Keratinocyte (primary cell): ENCODE data around the gene PSG5. TPM values are rescaled to one million over a fixed set of nuclear protein-coding genes. Genes with fewer than 3 reads are reported as not detected.
"Not testable (repeated sequence)": the region's sequence is repeated elsewhere in the genome, so short reads cannot be mapped to it uniquely, and the experiment has no call there.

Source experiments
- DNase-seq: peaks from one replicate; pipeline ENCODE4 v3.0.0-alpha.2; 2011; ENCODE audit warnings: low read depth, missing footprints, low spot score
- FAIRE-seq: peaks from 2 replicates; lab custom pipeline; 2011; peaks lifted over from hg19 to GRCh38; lab: Jason Lieb, UNC
- H2AFZ ChIP-seq: 2 replicates; pipeline ENCODE4 v1.6.0; 2012; ENCODE audit warnings: low read length, control low read depth, inconsistent platforms; ENCODE audit not compliant: control insufficient read depth
- H3K27ac ChIP-seq: 2 replicates; pipeline ENCODE4 v1.5.1; 2011; ENCODE audit warnings: low read length; ENCODE audit not compliant: control insufficient read depth, insufficient read depth
- H3K27me3 ChIP-seq: 3 replicates; pipeline ENCODE4 v1.6.0; 2011; ENCODE audit warnings: low read length; ENCODE audit not compliant: control insufficient read depth, insufficient read depth; ENCODE audit errors: extremely low read depth
- H3K36me3 ChIP-seq, 2 experiments: 2 replicates in 1 of 2; 3 replicates in 1 of 2; pipeline ENCODE4 v1.5.1; 2011; ENCODE audit warnings: low read length in 2 of 2, mild to moderate bottlenecking in 1 of 2; ENCODE audit not compliant: control insufficient read depth in 2 of 2, insufficient read depth in 2 of 2; ENCODE audit errors: extremely low read depth in 1 of 2
- H3K4me1 ChIP-seq: 3 replicates; pipeline ENCODE4 v1.5.1; 2011; ENCODE audit warnings: low read length; ENCODE audit not compliant: control insufficient read depth, insufficient read depth; ENCODE audit errors: extremely low read depth
- H3K4me2 ChIP-seq: 3 replicates; pipeline ENCODE4 v1.6.0; 2011; ENCODE audit warnings: low read depth, low read length; ENCODE audit not compliant: control insufficient read depth, insufficient read depth; ENCODE audit errors: extremely low read depth
- H3K4me3 ChIP-seq, 3 experiments: fragments of 200-600 bp in 1 of 3; sonication (generic) in 1 of 3; 2 replicates in 2 of 3; 3 replicates in 1 of 3; pipeline ENCODE4 v1.5.1; 2011 to 2016; ENCODE audit warnings: low read length in 3 of 3, mild to moderate bottlenecking in 3 of 3, control low read depth in 2 of 3, inconsistent platforms in 1 of 3, low read depth in 1 of 3, mixed read lengths in 1 of 3, mixed run types in 1 of 3, moderate library complexity in 1 of 3; ENCODE audit not compliant: control insufficient read depth in 2 of 3, insufficient read depth in 2 of 3; ENCODE audit errors: extremely low read depth in 1 of 3
- H3K79me2 ChIP-seq: 2 replicates; pipeline ENCODE4 v1.6.0; 2012; ENCODE audit warnings: low read length; ENCODE audit not compliant: control insufficient read depth, insufficient read depth
- H3K9ac ChIP-seq: 3 replicates; pipeline ENCODE4 v1.6.0; 2011; ENCODE audit warnings: low read length; ENCODE audit not compliant: control insufficient read depth, insufficient read depth; ENCODE audit errors: extremely low read depth
- H3K9me1 ChIP-seq: 3 replicates; pipeline ENCODE4 v1.6.0; 2011; ENCODE audit warnings: low read length; ENCODE audit not compliant: control insufficient read depth, insufficient read depth; ENCODE audit errors: extremely low read depth
- H3K9me3 ChIP-seq: 2 replicates; pipeline ENCODE4 v1.5.1; 2012; ENCODE audit warnings: low read depth, low read length; ENCODE audit not compliant: control insufficient read depth
- H4K20me1 ChIP-seq: 3 replicates; pipeline ENCODE4 v1.6.0; 2011; ENCODE audit warnings: low read length; ENCODE audit not compliant: control insufficient read depth, insufficient read depth; ENCODE audit errors: extremely low read depth
- CTCF ChIP-seq, 3 experiments: IDR thresholded peaks in 1 of 3; conservative IDR thresholded peaks in 1 of 3; optimal IDR thresholded peaks in 1 of 3; 2 replicates in 2 of 3; 3 replicates in 1 of 3; pipeline versions ENCODE3 to v1.5.1; 2011; ENCODE audit warnings: low read length in 3 of 3, mild to moderate bottlenecking in 3 of 3, moderate library complexity in 2 of 3, control low read depth in 1 of 3, inconsistent platforms in 1 of 3; ENCODE audit not compliant: insufficient read depth in 2 of 3; ENCODE audit errors: extremely low read depth in 1 of 3
- EZH2 ChIP-seq: IDR thresholded peaks from one replicate; pipeline ENCODE4 v1.6.1; 2012; ENCODE audit warnings: inconsistent platforms, mild to moderate bottlenecking, low read length, moderate library complexity
- dilution Hi-C: fragments of 300-500 bp; cut with MboI; formaldehyde crosslinking; loops from one replicate; pipeline ENCODE4 v1.7.0; 2020; ENCODE audit warnings: low sequenced_read_pairs; ENCODE audit not compliant: extremely low pct_ligation_motif_present
- polyA minus RNA-seq, 3 experiments: library from RNA; depleted of rRNA, polyadenylated mRNA; stranded (reverse); fragments of >200 nt; gene quantifications; 1 replicate in 1 of 3; 2 replicates in 1 of 3; 3 replicates in 1 of 3; pipeline ENCODE4 v1.2.3, GENCODE V29; 2011
- polyA plus RNA-seq, 5 experiments: library from polyadenylated mRNA; depleted of rRNA in 3 of 5; stranded (reverse) in 3 of 5; stranded (forward) in 1 of 5; unstranded in 1 of 5; fragments of >200 nt; gene quantifications; 1 replicate in 1 of 5; 2 replicates in 3 of 5; 3 replicates in 1 of 5; pipeline versions ENCODE4 v1.2.1 to v1.2.3, GENCODE V29; 2011 to 2012; ENCODE audit warnings: missing spikeins in 2 of 5, low read depth in 1 of 5, low replicate concordance in 1 of 5

The PSG5 gene
- polyA plus RNA-seq, result 5.2 to 10.2 TPM (median 7.8 TPM) in 3 replicates
- polyA plus RNA-seq (2011; ENCODE audit: low read depth), result 12.9 TPM
- 7.7 and 13.9 TPM in 2 replicates for polyA plus RNA-seq (2011; cell fraction: cytosol; rRNA removed)
- polyA plus RNA-seq (2011; cell fraction: nucleus; rRNA removed), result 37.4 and 39.1 TPM in 2 replicates
- polyA plus RNA-seq (2012; ENCODE audit: low replicate concordance), result 7.5 and 34.0 TPM in 2 replicates
- 1.9 to 2.9 TPM (median 2.4 TPM) in 3 replicates for polyA minus RNA-seq
- 10.4 TPM for polyA minus RNA-seq (2011; cell fraction: cytosol; rRNA and poly(A)+ RNA removed)
- 13.2 and 15.1 TPM in 2 replicates for polyA minus RNA-seq (2011; cell fraction: nucleus; rRNA and poly(A)+ RNA removed)

GRCh38 chr19:43186311-43186935 lies at the start of gene PSG5:
Gene PSG5, minus strand, starts transcription at chr19:43186536. Its CDS starts 131 bp downstream, at chr19:43186405.
- FAIRE-seq, H3K36me3 ChIP-seq, H3K9me3 ChIP-seq, H3K27ac ChIP-seq, H3K4me3 ChIP-seq, H3K9me1 ChIP-seq, dilution Hi-C loops, H3K27me3 ChIP-seq, DNase-seq, H2AFZ ChIP-seq, H3K79me2 ChIP-seq, H3K4me2 ChIP-seq, H3K9ac ChIP-seq, H4K20me1 ChIP-seq: not testable (repeated sequence)
- peaks cover 16% of the 10 kb centered on the region for H3K4me1 ChIP-seq

GRCh38 chr19:43235686-43236085 lies 49.4 kb upstream of the PSG5 start:
- dilution Hi-C loops, DNase-seq, H3K4me1 ChIP-seq, H3K4me3 ChIP-seq, H3K9me3 ChIP-seq, H3K79me2 ChIP-seq, H3K27me3 ChIP-seq, H3K9ac ChIP-seq, H3K36me3 ChIP-seq, H3K9me1 ChIP-seq, H4K20me1 ChIP-seq: not testable (repeated sequence)
- peak overlapping the region; percentile 16 for H3K4me2 ChIP-seq
- FAIRE-seq, result peak; percentile 34
- H3K27ac ChIP-seq, result peak overlapping the region; percentile 17
- H2AFZ ChIP-seq, result peak overlapping the region; percentile 40

GRCh38 chr19:43229315-43229714 lies 43.0 kb upstream of the PSG5 start:
- H3K27ac ChIP-seq, result no peak overlapping the region
- H3K9me3 ChIP-seq, result no peaks in the 10 kb centered on the region
- no peaks in the 10 kb centered on the region for H3K27me3 ChIP-seq
- DNase-seq (no peak), FAIRE-seq (no peak)
- H3K4me1 ChIP-seq, result no peaks in the 10 kb centered on the region
- H3K4me2 ChIP-seq, result no peak overlapping the region
- dilution Hi-C loops, result no loop called here
- no peaks in the 10 kb centered on the region for H3K9me1 ChIP-seq
- TF ChIP-seq CTCF (optimal IDR thresholded peaks at IDR 0.05 in 1 of 3, IDR thresholded peaks at IDR 0.05 in 1 of 3, conservative IDR thresholded peaks at IDR 0.05 in 1 of 3; ENCODE audit: extremely low read depth in 1 of 3, insufficient read depth in 2 of 3, low read length in 3 of 3), result peak; percentile 21 to 40 (median 21)
- no peak for TF ChIP-seq EZH2
- no peaks in the 10 kb centered on the region for H3K79me2 ChIP-seq
- no peaks in the 10 kb centered on the region for H4K20me1 ChIP-seq
- no peak overlapping the region for H2AFZ ChIP-seq
- H3K4me3 ChIP-seq, result no peak overlapping the region
- H3K36me3 ChIP-seq, result no peaks in the 10 kb centered on the region
- no peak overlapping the region for H3K9ac ChIP-seq

GRCh38 chr19:43228730-43229129 lies 42.4 kb upstream of the PSG5 start:
- H2AFZ ChIP-seq, H3K27me3 ChIP-seq, H3K9me1 ChIP-seq, H3K9me3 ChIP-seq, H3K79me2 ChIP-seq, H3K36me3 ChIP-seq, DNase-seq, H3K27ac ChIP-seq, H3K9ac ChIP-seq, H3K4me3 ChIP-seq, H3K4me1 ChIP-seq, dilution Hi-C loops, H4K20me1 ChIP-seq, H3K4me2 ChIP-seq, FAIRE-seq: not testable (repeated sequence)
